Endothelial cell (in vitro differentiated cells): ENCODE results near the gene COL26A1. TPM values are rescaled to one million over a fixed set of nuclear protein-coding genes. Genes with fewer than 3 reads are reported as not detected.
"Not testable (repeated sequence)": the region's sequence is repeated elsewhere in the genome, so short reads cannot be mapped to it uniquely, and the experiment has no call there.

ENCODE experiments used
- DNase-seq: peaks from one replicate; pipeline ENCODE4 v3.0.0; 2021; ENCODE audit warnings: low spot score
- H3K27ac Mint-ChIP-seq: one replicate; pipeline ENCODE4 v1.8.0; 2021; ENCODE audit warnings: mixed read lengths, inconsistent platforms; ENCODE audit not compliant: unreplicated experiment
- H3K27me3 Mint-ChIP-seq: one replicate; pipeline ENCODE4 v1.8.0; 2021; ENCODE audit warnings: mild to moderate bottlenecking, moderate library complexity, mixed read lengths, inconsistent platforms; ENCODE audit not compliant: unreplicated experiment
- H3K36me3 Mint-ChIP-seq: one replicate; pipeline ENCODE4 v1.8.0; 2021; ENCODE audit warnings: mild to moderate bottlenecking, low read depth, mixed read lengths, inconsistent platforms; ENCODE audit not compliant: unreplicated experiment
- H3K4me1 Mint-ChIP-seq: one replicate; pipeline ENCODE4 v1.8.0; 2021; ENCODE audit warnings: mild to moderate bottlenecking, mixed read lengths, inconsistent platforms; ENCODE audit not compliant: unreplicated experiment
- H3K4me3 Mint-ChIP-seq: one replicate; pipeline ENCODE4 v1.8.0; 2021; ENCODE audit warnings: mild to moderate bottlenecking, mixed read lengths, inconsistent platforms; ENCODE audit not compliant: unreplicated experiment
- H3K9me3 Mint-ChIP-seq: one replicate; pipeline ENCODE4 v1.8.0; 2021; ENCODE audit warnings: mixed read lengths, inconsistent platforms; ENCODE audit not compliant: unreplicated experiment
- total RNA-seq: library from RNA; stranded (reverse); fragmentation: NEBNext Ultra II Directional; extraction: Animal tissue kit (Norgen Biotek cat#: 25700); gene quantifications from one replicate; pipeline ENCODE4 v1.2.1, GENCODE V29; 2021; ENCODE audit not compliant: unreplicated experiment
- TF ChIP-seq, protein P1 (sequence below): fragments of 200-600 bp; sonication (generic); IDR thresholded peaks from one replicate; pipeline ENCODE4 v1.5.0; 2021; ENCODE audit warnings: antibody characterized with exemption; ENCODE audit not compliant: unreplicated experiment

COL26A1 gene
- total RNA-seq, 1 donor from 2014 or later = 6.1 TPM

DNA sequence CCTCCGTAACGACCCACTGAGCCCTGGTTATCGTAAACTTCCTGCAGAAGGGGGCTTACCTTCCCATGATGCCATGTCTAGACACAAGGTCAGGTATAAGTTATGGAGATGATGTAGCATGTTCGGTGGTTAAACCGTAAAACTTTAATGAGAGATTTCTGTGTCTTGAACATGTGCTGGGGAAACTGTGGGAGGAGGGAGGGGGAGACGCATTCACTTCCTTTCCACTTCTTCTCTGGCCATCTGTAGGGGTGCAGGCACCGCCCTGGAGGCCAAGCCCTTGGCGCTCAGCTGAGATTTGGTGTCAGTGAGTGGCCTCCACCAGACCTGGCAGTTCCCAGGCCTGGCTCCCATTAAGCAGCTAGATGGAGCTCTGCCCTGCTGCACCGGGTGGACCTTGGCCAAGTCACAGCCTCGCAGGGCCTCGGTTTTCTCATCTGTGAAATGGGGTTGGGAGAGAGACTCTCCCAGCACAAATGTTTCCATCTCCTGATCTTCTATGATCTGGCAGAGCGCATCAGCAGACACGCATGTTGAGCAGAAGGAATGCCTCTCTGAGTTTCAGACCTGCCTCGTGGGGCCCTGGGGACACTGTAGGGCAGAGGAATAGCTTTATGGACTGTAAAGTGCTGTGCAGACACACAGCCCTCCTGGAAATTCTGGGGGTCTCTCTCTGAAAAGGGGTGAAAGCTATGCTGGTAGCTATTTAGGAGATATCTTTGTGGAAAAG, 106.0 kb downstream of the COL26A1 start:
- Mint-ChIP-seq H3K4me1 (no peaks in the 10 kb centered on the region), H3K27me3 (peaks cover 3% of the 10 kb centered on the region), H3K4me3 (no peak overlapping the region), H3K9me3 (no peaks in the 10 kb centered on the region), H3K27ac (no peak overlapping the region), H3K36me3 (no peaks in the 10 kb centered on the region)
- DNase-seq = no peak
- TF ChIP-seq, protein P1, sequence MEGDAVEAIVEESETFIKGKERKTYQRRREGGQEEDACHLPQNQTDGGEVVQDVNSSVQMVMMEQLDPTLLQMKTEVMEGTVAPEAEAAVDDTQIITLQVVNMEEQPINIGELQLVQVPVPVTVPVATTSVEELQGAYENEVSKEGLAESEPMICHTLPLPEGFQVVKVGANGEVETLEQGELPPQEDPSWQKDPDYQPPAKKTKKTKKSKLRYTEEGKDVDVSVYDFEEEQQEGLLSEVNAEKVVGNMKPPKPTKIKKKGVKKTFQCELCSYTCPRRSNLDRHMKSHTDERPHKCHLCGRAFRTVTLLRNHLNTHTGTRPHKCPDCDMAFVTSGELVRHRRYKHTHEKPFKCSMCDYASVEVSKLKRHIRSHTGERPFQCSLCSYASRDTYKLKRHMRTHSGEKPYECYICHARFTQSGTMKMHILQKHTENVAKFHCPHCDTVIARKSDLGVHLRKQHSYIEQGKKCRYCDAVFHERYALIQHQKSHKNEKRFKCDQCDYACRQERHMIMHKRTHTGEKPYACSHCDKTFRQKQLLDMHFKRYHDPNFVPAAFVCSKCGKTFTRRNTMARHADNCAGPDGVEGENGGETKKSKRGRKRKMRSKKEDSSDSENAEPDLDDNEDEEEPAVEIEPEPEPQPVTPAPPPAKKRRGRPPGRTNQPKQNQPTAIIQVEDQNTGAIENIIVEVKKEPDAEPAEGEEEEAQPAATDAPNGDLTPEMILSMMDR = no peak

DNA sequence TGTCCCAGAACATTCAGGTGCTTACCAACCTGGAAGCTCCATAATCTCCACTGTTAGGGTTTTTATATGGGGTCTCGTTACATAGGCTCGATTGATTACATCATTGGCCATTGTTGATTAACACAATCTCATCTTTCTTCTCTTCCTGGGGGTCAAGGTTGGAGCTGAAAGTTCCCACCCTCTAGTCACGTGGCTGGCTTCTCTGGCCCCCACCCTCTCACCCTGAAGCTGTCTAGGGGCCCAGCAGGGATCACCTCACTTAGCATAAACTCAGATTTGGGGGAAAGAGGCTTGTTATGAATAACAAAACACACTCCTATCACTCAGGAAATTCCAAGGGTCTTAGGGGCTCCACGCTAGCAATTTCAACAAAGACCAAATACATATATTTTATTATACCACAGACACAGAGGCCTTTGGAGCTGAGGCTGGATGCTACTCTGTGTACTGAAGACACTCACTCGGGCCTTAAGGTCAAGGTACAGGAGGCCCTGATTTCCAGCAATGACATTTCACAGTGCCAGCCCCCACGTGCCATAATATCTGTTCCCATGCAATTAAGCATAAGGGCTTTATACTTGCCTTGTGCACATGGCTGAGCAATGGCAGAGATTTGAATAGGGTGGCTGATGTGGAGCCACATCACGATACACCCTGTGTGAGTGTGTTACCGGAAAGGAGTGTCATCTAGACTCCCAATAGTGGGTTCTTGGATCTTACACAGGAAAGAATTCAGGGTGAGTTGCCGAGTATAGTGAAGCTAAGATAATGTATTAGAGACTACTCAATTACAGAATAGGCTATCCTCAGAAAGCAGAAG, 108.2 kb downstream of the COL26A1 start:
- Mint-ChIP-seq H3K4me3 (no peak overlapping the region), H3K27ac (no peak overlapping the region), H3K4me1 (peaks cover 3% of the 10 kb centered on the region), H3K36me3 (no peaks in the 10 kb centered on the region), H3K9me3 (no peaks in the 10 kb centered on the region), H3K27me3 (peaks cover 1% of the 10 kb centered on the region)
- no peak for DNase-seq
- TF ChIP-seq, protein P1 = no peak

DNA sequence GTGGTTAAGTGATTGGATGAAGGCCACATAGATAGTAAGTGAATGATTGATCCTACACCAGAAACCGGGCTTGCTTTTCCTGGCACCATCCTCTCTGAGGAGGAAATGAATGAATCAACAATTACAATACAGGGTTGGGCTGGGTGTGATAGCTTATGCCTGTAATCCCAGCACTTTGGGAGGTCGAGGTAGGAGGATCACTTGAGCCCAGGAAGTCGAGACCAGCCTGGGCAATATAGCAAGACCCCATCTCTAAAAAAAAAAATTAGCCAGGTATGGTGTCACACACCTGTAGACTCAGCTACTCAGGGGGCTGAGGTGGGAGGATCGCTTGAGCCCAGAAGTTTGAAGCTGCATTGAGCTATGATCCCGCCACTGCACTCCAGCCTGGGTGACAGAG, 111.5 kb downstream of the COL26A1 start:
- Mint-ChIP-seq H3K27me3 (no peaks in the 10 kb centered on the region), H3K27ac (no peak overlapping the region), H3K4me3 (no peak overlapping the region), H3K36me3 (peaks cover 4% of the 10 kb centered on the region), H3K9me3 (no peaks in the 10 kb centered on the region), H3K4me1 (peaks cover 4% of the 10 kb centered on the region)
- no peak for DNase-seq
- TF ChIP-seq, protein P1 = no peak

DNA sequence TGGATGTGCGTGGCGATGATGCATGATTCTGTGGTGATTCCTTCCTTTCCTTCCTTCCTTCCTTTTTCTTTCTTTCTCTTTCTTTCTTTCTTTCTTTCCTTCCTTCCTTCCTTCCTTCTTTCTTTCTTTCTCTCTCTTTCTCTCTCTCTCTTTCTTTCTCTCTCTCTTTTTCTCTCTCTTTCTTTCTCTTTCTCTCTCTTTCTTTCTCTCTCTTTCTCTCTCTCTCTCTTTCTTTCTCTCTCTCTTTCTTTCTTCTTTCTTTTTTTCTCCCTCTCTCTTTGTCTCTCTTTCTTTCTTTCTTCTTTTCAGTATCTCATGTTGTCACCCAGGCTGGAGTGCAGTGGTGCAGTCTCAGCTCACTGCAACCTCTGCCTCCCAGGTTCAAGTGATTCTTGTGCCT, 113.0 kb downstream of the COL26A1 start:
- H3K4me3 Mint-ChIP-seq, DNase-seq, H3K9me3 Mint-ChIP-seq, H3K27me3 Mint-ChIP-seq, H3K27ac Mint-ChIP-seq, H3K36me3 Mint-ChIP-seq, H3K4me1 Mint-ChIP-seq: not testable (repeated sequence)

DNA sequence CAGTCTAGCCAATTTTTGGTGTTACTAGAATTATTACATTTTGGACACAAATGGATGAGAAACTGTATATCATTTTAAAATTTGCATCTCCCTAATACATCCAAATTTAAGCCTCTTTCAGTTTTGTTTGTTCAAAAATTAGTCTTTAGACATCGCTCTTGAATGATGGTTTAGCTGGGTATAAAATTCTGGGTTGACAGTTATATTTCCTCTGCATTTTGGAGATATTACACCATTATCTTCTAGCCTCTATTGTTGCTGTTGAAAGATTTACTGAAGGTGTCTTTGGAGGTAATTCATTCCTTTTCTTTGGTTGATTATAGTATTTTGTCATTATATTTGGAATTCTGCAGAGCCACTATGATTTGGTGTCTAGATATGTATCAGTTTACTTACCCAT, 116.5 kb downstream of the COL26A1 start:
- Mint-ChIP-seq H3K4me1 (peaks cover 4% of the 10 kb centered on the region), H3K9me3 (no peaks in the 10 kb centered on the region)
- TF ChIP-seq, protein P1 = no peak

DNA sequence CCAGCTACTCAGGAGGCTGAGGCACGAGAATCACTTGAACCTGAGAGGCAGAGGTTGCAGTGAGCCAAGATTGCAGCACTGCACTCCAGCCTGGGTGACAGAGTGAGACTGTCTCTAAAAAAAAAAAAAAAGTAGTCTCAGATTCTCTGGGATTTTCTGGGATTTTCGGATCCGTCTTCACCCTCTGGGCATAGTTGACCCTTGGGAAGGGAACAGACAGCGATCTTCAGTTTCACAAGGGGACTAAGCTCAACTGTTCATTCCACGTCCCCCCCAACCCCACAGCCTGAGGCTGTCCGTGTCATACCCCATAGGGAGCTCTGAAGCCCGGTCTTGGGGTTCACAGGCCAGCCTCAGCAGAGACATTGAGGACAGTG, 123.4 kb downstream of the COL26A1 start:
- not testable (repeated sequence) for H3K27me3 Mint-ChIP-seq, H3K36me3 Mint-ChIP-seq, H3K9me3 Mint-ChIP-seq, H3K4me3 Mint-ChIP-seq, H3K27ac Mint-ChIP-seq, DNase-seq, H3K4me1 Mint-ChIP-seq

More for the DNA sequence above, 116.5 kb downstream of the COL26A1 start:
- no peak for DNase-seq
- Mint-ChIP-seq H3K27ac (no peak overlapping the region), H3K36me3 (peaks cover 4% of the 10 kb centered on the region), H3K4me3 (no peak overlapping the region), H3K27me3 (peaks cover 1% of the 10 kb centered on the region)
